GM18909 (cell line): ENCODE data around the gene PRCP.

Experiments
- ATAC-seq: cut with Tn5 transposase; IDR thresholded peaks from one replicate; pipeline ENCODE4 v1.9.1; 2021; ENCODE audit warnings: mild to moderate bottlenecking; ENCODE audit not compliant: unreplicated experiment, poor library complexity

The PRCP gene

DNA sequence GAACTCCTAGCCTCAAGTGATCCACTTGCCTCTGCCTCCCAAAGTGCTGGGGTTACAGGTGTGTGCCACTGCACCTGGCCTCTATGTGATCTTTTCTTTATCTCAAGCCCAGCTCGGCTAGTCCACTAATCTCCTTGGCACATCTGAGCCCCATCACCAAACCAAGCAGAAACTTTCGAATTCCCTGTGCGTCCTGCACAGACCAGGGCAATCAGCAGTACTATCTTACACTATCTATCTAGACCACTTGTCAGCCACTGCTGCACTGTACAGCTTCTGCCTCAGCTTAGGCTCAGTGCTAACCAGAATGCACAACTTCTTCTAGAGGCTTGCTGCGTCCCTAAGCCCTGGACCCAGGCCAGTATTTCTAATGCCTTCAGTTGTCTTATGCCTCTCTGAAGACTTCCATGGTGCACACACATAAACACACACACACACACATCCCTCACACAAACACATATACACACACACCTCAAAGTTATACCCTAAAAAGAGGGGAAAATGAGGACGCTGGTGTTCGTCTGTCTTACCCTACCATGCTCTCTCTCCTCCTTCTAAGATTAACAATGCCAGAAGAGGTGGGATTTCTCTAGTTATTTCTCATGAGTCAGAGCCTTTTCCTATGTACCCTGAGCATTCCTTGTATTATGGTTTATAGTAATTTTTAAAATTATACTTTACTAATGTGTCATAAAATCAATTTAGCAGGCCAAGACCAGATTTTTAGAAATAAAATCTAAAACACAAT, 107.2 kb downstream of the PRCP start:
- ATAC-seq: no peak

DNA sequence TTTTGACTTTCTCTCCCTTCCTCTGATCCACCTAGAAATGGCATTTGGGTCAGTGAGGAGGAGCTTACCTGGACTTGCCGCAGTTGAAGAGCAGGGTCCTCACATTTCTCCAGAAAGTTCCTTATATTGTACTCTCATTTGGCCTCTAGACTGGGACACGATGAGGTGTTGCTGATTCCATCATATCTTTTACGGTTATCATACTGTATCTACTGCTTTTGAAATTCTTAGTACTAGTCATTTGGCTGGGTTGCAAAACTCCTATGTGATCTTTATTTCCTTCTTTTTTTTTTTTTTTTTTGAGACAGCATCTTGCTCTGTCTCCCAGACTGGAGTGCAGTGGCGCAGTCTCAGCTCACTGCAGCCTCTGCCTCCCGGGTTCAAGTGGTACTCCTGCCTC, 107.9 kb downstream of the PRCP start:
- ATAC-seq: no peak

DNA sequence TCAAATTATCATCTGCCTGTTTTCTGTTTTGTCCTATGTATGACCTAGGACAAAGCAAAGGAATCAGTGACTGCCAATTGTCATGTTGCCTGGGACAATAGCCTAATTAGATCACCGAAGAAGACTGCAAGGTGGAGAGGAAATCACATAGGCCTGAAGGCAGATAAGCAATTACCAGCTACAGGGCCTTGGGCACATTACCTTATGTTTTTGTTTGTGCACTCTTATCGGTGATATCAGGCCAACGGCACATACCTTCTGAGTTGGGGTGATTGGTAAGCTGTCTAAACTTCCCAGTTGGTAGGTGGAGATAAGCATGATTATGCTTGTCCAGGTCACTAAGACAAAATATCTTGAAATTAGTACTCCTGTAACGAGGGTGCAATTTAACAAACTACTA, 108.5 kb downstream of the PRCP start:
- no peak for ATAC-seq

DNA sequence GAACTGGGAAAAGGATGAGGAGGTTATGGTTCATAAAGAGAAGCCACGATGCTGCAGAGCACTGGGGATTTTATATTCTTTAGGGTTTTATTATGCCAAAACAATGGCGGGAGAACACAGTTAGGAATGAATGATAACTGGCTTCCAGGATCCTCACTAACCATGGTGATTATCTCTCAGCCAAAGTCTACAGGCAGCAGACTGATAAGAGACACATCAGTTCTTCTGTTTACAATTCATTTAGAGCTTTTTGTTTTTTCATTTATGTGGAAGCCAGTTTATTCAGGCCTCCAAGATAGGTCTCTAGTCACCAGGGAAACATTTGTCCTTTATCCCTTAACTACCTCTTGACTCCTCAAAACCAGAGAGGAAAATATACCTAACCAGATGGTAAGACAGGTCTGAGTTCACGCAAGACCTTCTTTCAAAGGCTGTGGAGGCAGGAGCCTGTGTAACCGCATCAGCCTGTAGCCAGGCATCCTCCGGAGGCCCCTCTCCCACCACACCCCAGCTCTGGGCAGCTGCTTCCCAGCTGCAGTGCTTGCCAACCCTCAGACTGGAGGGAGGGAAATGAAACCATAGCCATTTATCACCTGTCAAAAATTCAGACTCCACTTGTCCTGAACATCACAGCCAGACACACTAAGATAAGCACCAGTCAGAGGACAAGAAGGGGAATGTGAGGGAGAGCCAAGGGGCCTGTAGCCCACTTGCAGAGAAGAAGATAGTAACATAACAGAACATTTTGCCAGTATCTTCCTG, 109.3 kb downstream of the PRCP start:
- ATAC-seq: no peak

GRCh38 chr11:82787981-82788380, 112.2 kb downstream of the PRCP start:
- ATAC-seq: no peak

DNA sequence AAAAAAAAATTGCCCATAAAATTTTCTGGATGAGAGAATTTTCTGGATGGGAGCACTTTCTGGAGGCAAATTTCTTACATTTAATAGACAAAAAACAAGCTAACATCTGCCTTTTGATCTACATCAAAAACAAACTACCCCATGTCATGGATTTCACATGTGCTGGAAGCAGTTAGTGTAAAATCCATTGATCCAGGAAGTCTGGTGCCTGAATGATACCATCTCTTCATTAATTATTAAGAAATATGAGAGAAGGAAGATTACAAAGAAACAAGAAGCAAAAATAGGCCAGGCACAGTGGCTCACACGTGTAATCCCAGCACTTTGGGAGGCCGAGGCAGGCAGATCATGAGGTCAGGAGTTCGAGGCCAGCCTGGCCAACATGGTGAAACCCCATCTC, 113.4 kb downstream of the PRCP start:
- ATAC-seq: no peak

GRCh38 chr11:82786001-82786400, 114.2 kb downstream of the PRCP start:
- no peak for ATAC-seq

GRCh38 chr11:82782825-82783374, 117.3 kb downstream of the PRCP start:
- no peak for ATAC-seq

- no peak for ATAC-seq
Measured at GRCh38 chr11:82778776-82779175, 121.5 kb downstream of the PRCP start.

GRCh38 chr11:82776377-82776776, 123.9 kb downstream of the PRCP start:
- ATAC-seq: no peak

GRCh38 chr11:82775736-82776346, 124.4 kb downstream of the PRCP start:
- ATAC-seq: peak; percentile 92

- ATAC-seq: no peak
Measured at GRCh38 chr11:82775218-82775617, 125.0 kb downstream of the PRCP start.
